ENCODE results near the gene OSBPL10. TPM values are rescaled to one million over a fixed set of nuclear protein-coding genes. Genes with fewer than 3 reads are reported as not detected.

OSBPL10 gene
- polyA plus RNA-seq, 3 donors = 18.2 to 22.3 (median 20.3) TPM

- no peak for DNase-seq (ENCODE audit: low read depth in 3 of 3, low spot score in 2 of 3)
These were observed 225.0 kb downstream of the OSBPL10 start for GRCh38 chr3:31755926-31756658.

GRCh38 chr3:31754575-31755278 is 226.3 kb downstream of the OSBPL10 start:
- DNase-seq (ENCODE audit: low read depth in 3 of 3, low spot score in 2 of 3) = no peak

GRCh38 chr3:31753050-31753425 is 228.0 kb downstream of the OSBPL10 start:
- DNase-seq (ENCODE audit: low read depth in 3 of 3, low spot score in 2 of 3) = no peak

- DNase-seq (ENCODE audit: low read depth in 3 of 3, low spot score in 2 of 3) = no peak
These were observed 228.6 kb downstream of the OSBPL10 start for GRCh38 chr3:31752305-31753049.

GRCh38 chr3:31750341-31750740 is 230.7 kb downstream of the OSBPL10 start:
- no peak for DNase-seq (ENCODE audit: low read depth in 3 of 3, low spot score in 2 of 3)

- DNase-seq (ENCODE audit: low read depth in 3 of 3, low spot score in 2 of 3) = no peak
These were observed 232.1 kb downstream of the OSBPL10 start for GRCh38 chr3:31748933-31749295.

- no peak for DNase-seq (ENCODE audit: low read depth in 3 of 3, low spot score in 2 of 3)
These were observed 232.7 kb downstream of the OSBPL10 start for GRCh38 chr3:31748281-31748932.

GRCh38 chr3:31747785-31748184 is 233.3 kb downstream of the OSBPL10 start:
- DNase-seq (ENCODE audit: low read depth in 3 of 3, low spot score in 2 of 3) = no peak

GRCh38 chr3:31744913-31745312 is 236.1 kb downstream of the OSBPL10 start:
- DNase-seq (ENCODE audit: low read depth in 3 of 3, low spot score in 2 of 3) = no peak

- no peak for DNase-seq (ENCODE audit: low read depth in 3 of 3, low spot score in 2 of 3)
These were observed 237.6 kb downstream of the OSBPL10 start for GRCh38 chr3:31743331-31744089.

GRCh38 chr3:31740397-31740796 is 240.7 kb downstream of the OSBPL10 start:
- no peak for DNase-seq (ENCODE audit: low read depth in 3 of 3, low spot score in 2 of 3)

- no peak for DNase-seq (ENCODE audit: low read depth in 3 of 3, low spot score in 2 of 3)
These were observed 242.7 kb downstream of the OSBPL10 start for GRCh38 chr3:31738412-31738811.

- no peak for DNase-seq (ENCODE audit: low read depth in 3 of 3, low spot score in 2 of 3)
These were observed 245.4 kb downstream of the OSBPL10 start for GRCh38 chr3:31735667-31736066.

GRCh38 chr3:31733234-31733667 is 247.8 kb downstream of the OSBPL10 start:
- no peak for DNase-seq (ENCODE audit: low read depth in 3 of 3, low spot score in 2 of 3)

GRCh38 chr3:31732548-31732947 is 248.5 kb downstream of the OSBPL10 start:
- no peak for DNase-seq (ENCODE audit: low read depth in 3 of 3, low spot score in 2 of 3)

- DNase-seq (ENCODE audit: low read depth in 3 of 3, low spot score in 2 of 3) = no peak
These were observed 251.5 kb downstream of the OSBPL10 start for GRCh38 chr3:31729573-31729972.

- no peak for DNase-seq (ENCODE audit: low read depth in 3 of 3, low spot score in 2 of 3)
These were observed 252.0 kb downstream of the OSBPL10 start for GRCh38 chr3:31729082-31729481.

GRCh38 chr3:31728403-31728802 is 252.7 kb downstream of the OSBPL10 start:
- DNase-seq (ENCODE audit: low read depth in 3 of 3, low spot score in 2 of 3) = no peak

GRCh38 chr3:31725976-31726375 is 255.1 kb downstream of the OSBPL10 start:
- no peak for DNase-seq (ENCODE audit: low read depth in 3 of 3, low spot score in 2 of 3)

- DNase-seq (ENCODE audit: low read depth in 3 of 3, low spot score in 2 of 3) = no peak
These were observed 255.5 kb downstream of the OSBPL10 start for GRCh38 chr3:31725568-31725967.
